ENCODE results near the gene HMOX2.

The HMOX2 gene

GRCh38 chr16:4467916-4468315, 8.3 kb upstream of the HMOX2 start:
- DNase-seq (ENCODE audit: low read depth): no peak
- Histone ChIP-seq H3K9me3 (ENCODE audit: control insufficient read depth, low read length) (no peaks in the 10 kb centered on the region), H3K36me3 (ENCODE audit: control insufficient read depth, insufficient read depth, low read length, severe bottlenecking) (peaks cover 28% of the 10 kb centered on the region), H3K9ac (ENCODE audit: low read length) (no peak overlapping the region), H3K4me1 (ENCODE audit: control insufficient read depth, insufficient read depth, low read length) (peaks cover 9% of the 10 kb centered on the region), H3K4me3 (ENCODE audit: low read length) (no peak overlapping the region), H3K27me3 (replicated peaks; ENCODE audit: control insufficient read depth, insufficient read depth, low read length) (no peaks in the 10 kb centered on the region)

DNA sequence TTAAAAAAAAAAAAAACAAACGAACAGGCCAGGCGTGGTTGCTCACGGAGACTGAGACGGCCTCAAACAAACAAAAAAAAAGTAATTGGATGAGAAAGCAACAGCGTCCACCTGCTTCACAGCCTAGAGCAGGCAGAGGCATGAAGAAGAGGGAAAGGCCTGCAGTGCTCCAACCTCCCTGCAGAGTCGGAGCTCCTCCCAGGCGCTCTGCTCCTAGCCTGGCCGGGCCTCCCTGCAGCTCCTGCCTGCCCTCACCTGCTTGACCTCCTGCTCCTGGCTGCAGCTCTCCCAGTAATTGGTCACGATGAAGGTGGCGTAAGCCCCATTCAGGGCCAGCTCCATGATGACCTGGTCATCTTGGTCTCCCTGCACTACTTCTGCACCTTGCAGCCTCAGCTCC, 7.2 kb upstream of the HMOX2 start:
- Histone ChIP-seq H3K4me3 (ENCODE audit: low read length) (no peak overlapping the region), H3K9ac (ENCODE audit: low read length) (no peak overlapping the region), H3K4me1 (ENCODE audit: control insufficient read depth, insufficient read depth, low read length) (peaks cover 7% of the 10 kb centered on the region), H3K9me3 (ENCODE audit: control insufficient read depth, low read length) (no peaks in the 10 kb centered on the region), H3K36me3 (ENCODE audit: control insufficient read depth, insufficient read depth, low read length, severe bottlenecking) (peaks cover 22% of the 10 kb centered on the region), H3K27me3 (replicated peaks; ENCODE audit: control insufficient read depth, insufficient read depth, low read length) (no peaks in the 10 kb centered on the region)
- no peak for DNase-seq (ENCODE audit: low read depth)

- no peak overlapping the region for H3K4me3 ChIP-seq (ENCODE audit: low read length)
- peaks cover 6% of the 10 kb centered on the region for H3K36me3 ChIP-seq (ENCODE audit: control insufficient read depth, insufficient read depth, low read length, severe bottlenecking)
- H3K9ac ChIP-seq (ENCODE audit: low read length): no peak overlapping the region
- no peak for DNase-seq (ENCODE audit: low read depth)
- H3K27me3 ChIP-seq (replicated peaks; ENCODE audit: control insufficient read depth, insufficient read depth, low read length): no peaks in the 10 kb centered on the region
- H3K9me3 ChIP-seq (ENCODE audit: control insufficient read depth, low read length): no peaks in the 10 kb centered on the region
- H3K4me1 ChIP-seq (ENCODE audit: control insufficient read depth, insufficient read depth, low read length): peaks cover 6% of the 10 kb centered on the region
Measured at GRCh38 chr16:4471869-4472268, 4.3 kb upstream of the HMOX2 start.

DNA sequence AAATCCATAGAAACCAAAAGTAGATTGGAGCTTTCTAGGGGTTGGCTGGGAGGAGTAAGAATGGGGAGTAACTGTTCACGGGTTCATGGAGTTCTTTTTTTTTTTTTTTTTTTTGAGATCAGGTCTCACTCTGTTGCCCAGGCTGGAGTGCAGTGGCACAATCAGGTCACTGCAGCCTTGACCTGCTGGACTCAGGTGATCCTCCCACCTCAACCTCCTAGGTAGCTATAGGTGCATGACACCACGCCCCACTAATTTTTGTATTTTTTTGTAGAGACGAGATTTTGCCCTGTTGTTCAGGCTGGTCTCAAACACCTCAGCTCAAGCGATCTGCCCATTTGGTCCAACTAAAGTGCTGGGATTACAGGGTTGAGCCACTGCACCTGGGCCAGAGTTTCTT, 3.3 kb upstream of the HMOX2 start:
- no peak for DNase-seq (ENCODE audit: low read depth)
- H3K27me3 ChIP-seq (replicated peaks; ENCODE audit: control insufficient read depth, insufficient read depth, low read length): no peaks in the 10 kb centered on the region
- peaks cover 11% of the 10 kb centered on the region for H3K4me1 ChIP-seq (ENCODE audit: control insufficient read depth, insufficient read depth, low read length)
- H3K36me3 ChIP-seq (ENCODE audit: control insufficient read depth, insufficient read depth, low read length, severe bottlenecking): peaks cover 3% of the 10 kb centered on the region
- H3K4me3 ChIP-seq (ENCODE audit: low read length): no peak overlapping the region
- no peak overlapping the region for H3K9ac ChIP-seq (ENCODE audit: low read length)
- no peaks in the 10 kb centered on the region for H3K9me3 ChIP-seq (ENCODE audit: control insufficient read depth, low read length)

DNA sequence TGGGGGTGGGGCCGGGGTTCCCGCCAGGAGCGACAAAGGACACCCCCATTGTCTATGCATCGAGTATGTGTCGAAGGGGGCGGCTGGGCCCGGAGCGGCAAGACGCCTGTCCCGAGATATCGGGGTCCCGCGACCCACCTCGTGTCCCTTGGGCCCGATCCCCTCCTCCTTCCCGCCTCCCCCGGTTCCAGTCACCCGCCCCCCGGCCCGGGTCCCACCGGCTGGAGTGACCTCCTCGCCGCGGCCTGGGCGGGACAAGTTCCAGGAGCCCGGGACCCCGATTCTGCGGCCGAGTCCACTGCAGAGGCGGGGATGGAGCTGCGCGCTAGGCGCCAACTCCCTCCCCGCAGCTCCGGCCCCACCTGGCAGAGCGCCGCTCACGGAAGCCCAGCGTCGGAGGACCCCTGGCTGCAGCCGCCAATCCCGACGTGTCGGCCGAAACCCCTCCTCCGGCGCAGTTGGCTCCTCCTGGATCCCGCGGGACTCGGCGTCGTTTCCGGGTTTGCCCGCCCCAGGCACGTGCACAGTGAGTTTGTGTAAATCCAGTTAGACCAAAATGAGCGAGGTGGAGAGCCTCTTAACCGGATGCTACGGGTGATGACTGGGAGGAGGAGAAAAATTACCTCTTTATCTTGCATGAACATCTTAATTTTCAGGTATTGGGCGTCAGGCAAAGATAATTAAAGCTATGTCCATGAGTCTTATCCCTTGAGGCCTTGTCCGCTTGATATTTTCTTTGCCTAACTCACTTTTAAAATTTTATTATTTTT, 1.8 kb upstream of the HMOX2 start, which contains the start of gene NMRAL1:
Gene NMRAL1 (minus strand): TSS at position 434 of the 770 bp plus-strand sequence. CDS start 493 bp downstream, outside the sequence.
- Histone ChIP-seq H3K36me3 (ENCODE audit: control insufficient read depth, insufficient read depth, low read length, severe bottlenecking) (no peaks in the 10 kb centered on the region), H3K9ac (ENCODE audit: low read length) (peak within 1 kb of the TSS; percentile 84), H3K9me3 (ENCODE audit: control insufficient read depth, low read length) (no peaks in the 10 kb centered on the region), H3K4me1 (ENCODE audit: control insufficient read depth, insufficient read depth, low read length) (peaks cover 15% of the 10 kb centered on the region), H3K4me3 (ENCODE audit: low read length) (peak within 1 kb of the TSS; percentile 83), H3K27me3 (replicated peaks; ENCODE audit: control insufficient read depth, insufficient read depth, low read length) (no peaks in the 10 kb centered on the region)
- DNase-seq (ENCODE audit: low read depth): peak; percentile 94

DNA sequence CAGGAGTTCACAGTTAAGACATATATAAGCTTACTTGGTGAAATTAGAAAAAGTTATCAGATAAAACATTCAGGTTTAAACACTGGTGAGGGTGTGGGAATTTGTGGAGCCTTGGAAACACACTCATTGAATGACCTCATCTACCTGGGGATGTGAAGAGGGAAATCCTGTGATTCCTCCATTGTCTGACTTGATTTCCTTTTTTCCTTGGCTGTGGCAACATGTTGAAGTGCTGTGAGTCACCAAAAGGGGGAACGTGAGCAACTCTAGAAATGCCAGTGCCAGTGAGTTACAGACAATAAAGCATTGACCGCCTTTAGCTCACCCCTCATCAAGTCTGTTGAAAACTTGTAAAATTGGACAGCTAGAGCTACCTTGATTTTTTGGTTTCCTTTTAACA, 1.8 kb downstream of the HMOX2 start:
- no peak overlapping the region for H3K9ac ChIP-seq (ENCODE audit: low read length)
- DNase-seq (ENCODE audit: low read depth): peak; percentile 71
- H3K4me1 ChIP-seq (ENCODE audit: control insufficient read depth, insufficient read depth, low read length): peaks cover 15% of the 10 kb centered on the region
- H3K27me3 ChIP-seq (replicated peaks; ENCODE audit: control insufficient read depth, insufficient read depth, low read length): no peaks in the 10 kb centered on the region
- H3K36me3 ChIP-seq (ENCODE audit: control insufficient read depth, insufficient read depth, low read length, severe bottlenecking): no peaks in the 10 kb centered on the region
- H3K4me3 ChIP-seq (ENCODE audit: low read length): peak overlapping the region; percentile 95
- no peaks in the 10 kb centered on the region for H3K9me3 ChIP-seq (ENCODE audit: control insufficient read depth, low read length)

GRCh38 chr16:4481526-4481925, 5.3 kb downstream of the HMOX2 start:
- H3K4me3 ChIP-seq (ENCODE audit: low read length): no peak overlapping the region
- H3K36me3 ChIP-seq (ENCODE audit: control insufficient read depth, insufficient read depth, low read length, severe bottlenecking): peaks cover 16% of the 10 kb centered on the region
- H3K9me3 ChIP-seq (ENCODE audit: control insufficient read depth, low read length): no peaks in the 10 kb centered on the region
- DNase-seq (ENCODE audit: low read depth): no peak
- no peak overlapping the region for H3K9ac ChIP-seq (ENCODE audit: low read length)
- H3K4me1 ChIP-seq (ENCODE audit: control insufficient read depth, insufficient read depth, low read length): peaks cover 24% of the 10 kb centered on the region
- H3K27me3 ChIP-seq (replicated peaks; ENCODE audit: control insufficient read depth, insufficient read depth, low read length): no peaks in the 10 kb centered on the region

- no peaks in the 10 kb centered on the region for H3K27me3 ChIP-seq (replicated peaks; ENCODE audit: control insufficient read depth, insufficient read depth, low read length)
- DNase-seq (ENCODE audit: low read depth): no peak
- no peak overlapping the region for H3K4me3 ChIP-seq (ENCODE audit: low read length)
- peaks cover 16% of the 10 kb centered on the region for H3K36me3 ChIP-seq (ENCODE audit: control insufficient read depth, insufficient read depth, low read length, severe bottlenecking)
- H3K4me1 ChIP-seq (ENCODE audit: control insufficient read depth, insufficient read depth, low read length): peaks cover 28% of the 10 kb centered on the region
- H3K9me3 ChIP-seq (ENCODE audit: control insufficient read depth, low read length): no peaks in the 10 kb centered on the region
- no peak overlapping the region for H3K9ac ChIP-seq (ENCODE audit: low read length)
Measured at GRCh38 chr16:4481963-4482362, 5.8 kb downstream of the HMOX2 start.

DNA sequence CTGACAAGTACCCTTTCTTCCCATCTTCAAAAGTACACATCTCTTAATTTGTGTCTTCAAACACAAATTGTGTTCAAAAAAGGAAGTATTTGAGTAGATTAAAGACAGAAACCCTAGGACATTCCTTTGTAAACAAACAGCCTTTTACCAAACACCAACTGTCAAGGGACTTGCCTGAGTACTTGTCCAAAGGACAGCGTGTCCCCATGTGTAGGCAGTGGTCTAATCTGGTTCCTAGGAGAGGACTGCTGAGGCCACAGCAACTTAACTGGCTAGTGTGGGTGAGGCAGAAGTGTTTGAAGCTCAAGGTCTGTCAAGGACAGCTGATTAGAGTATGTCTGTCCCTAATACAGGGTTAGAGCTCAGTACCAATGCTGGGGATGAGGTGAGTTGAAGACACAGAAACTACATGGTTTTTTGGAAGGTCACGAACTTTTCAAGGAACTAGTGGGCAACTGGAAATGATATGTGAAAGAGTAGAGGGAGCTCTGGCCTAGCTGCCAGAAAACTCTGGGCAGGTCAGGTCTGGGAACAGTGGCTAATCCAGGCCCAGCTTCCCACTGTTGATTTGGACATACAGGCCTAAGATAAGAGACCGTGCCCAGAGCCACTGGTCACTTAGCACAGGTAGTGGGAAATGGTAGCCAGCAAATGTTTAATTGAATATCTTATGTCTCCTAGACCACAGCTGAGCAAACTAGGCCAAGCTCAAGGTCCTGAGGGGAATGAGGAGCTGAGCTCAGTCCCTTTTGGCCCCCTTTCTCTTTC, 10.1 kb downstream of the HMOX2 start:
- Histone ChIP-seq H3K9me3 (ENCODE audit: control insufficient read depth, low read length) (no peaks in the 10 kb centered on the region), H3K36me3 (ENCODE audit: control insufficient read depth, insufficient read depth, low read length, severe bottlenecking) (peaks cover 27% of the 10 kb centered on the region), H3K9ac (ENCODE audit: low read length) (peak overlapping the region; percentile 7), H3K4me1 (ENCODE audit: control insufficient read depth, insufficient read depth, low read length) (peaks cover 41% of the 10 kb centered on the region), H3K27me3 (replicated peaks; ENCODE audit: control insufficient read depth, insufficient read depth, low read length) (no peaks in the 10 kb centered on the region), H3K4me3 (ENCODE audit: low read length) (peak overlapping the region; percentile 12)
- no peak for DNase-seq (ENCODE audit: low read depth)

DNA sequence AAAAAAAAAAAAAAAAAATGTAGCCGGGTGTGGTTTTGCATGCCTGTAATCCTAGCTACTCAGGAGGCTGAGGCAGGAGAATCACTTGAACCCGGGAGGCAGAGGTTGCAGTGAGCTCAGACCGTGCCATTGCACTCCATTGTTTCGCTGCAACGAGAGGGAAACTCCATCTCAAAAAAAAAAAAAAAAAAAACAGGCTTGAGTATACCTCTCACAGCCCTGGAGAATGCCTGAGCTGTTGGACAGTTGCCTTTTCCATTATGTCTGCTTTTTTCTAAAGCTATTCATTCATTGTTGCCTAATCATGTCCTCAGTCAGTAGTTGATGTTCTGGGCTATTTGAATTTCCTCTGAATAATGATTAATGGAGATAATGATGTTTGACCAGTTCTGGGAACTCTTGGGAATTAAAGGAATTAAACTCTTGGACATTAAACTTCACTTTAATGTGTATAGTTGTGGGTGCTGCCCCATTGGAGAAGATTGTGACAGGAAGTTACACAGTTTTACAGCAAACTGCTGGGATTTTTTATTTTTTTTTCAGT, 11.8 kb downstream of the HMOX2 start:
- H3K9ac ChIP-seq (ENCODE audit: low read length): peak overlapping the region; percentile 69
- H3K36me3 ChIP-seq (ENCODE audit: control insufficient read depth, insufficient read depth, low read length, severe bottlenecking): peaks cover 27% of the 10 kb centered on the region
- no peaks in the 10 kb centered on the region for H3K9me3 ChIP-seq (ENCODE audit: control insufficient read depth, low read length)
- DNase-seq (ENCODE audit: low read depth): peak; percentile 55
- H3K4me1 ChIP-seq (ENCODE audit: control insufficient read depth, insufficient read depth, low read length): peaks cover 41% of the 10 kb centered on the region
- peak overlapping the region; percentile 54 for H3K4me3 ChIP-seq (ENCODE audit: low read length)
- no peaks in the 10 kb centered on the region for H3K27me3 ChIP-seq (replicated peaks; ENCODE audit: control insufficient read depth, insufficient read depth, low read length)

GRCh38 chr16:4488499-4488967, 12.3 kb downstream of the HMOX2 start:
- Histone ChIP-seq H3K4me3 (ENCODE audit: low read length) (peak overlapping the region; percentile 54), H3K9ac (ENCODE audit: low read length) (peak overlapping the region; percentile 69), H3K27me3 (replicated peaks; ENCODE audit: control insufficient read depth, insufficient read depth, low read length) (no peaks in the 10 kb centered on the region), H3K36me3 (ENCODE audit: control insufficient read depth, insufficient read depth, low read length, severe bottlenecking) (peaks cover 29% of the 10 kb centered on the region), H3K4me1 (ENCODE audit: control insufficient read depth, insufficient read depth, low read length) (peaks cover 41% of the 10 kb centered on the region), H3K9me3 (ENCODE audit: control insufficient read depth, low read length) (no peaks in the 10 kb centered on the region)
- DNase-seq (ENCODE audit: low read depth): no peak

All from adipocyte (in vitro differentiated cells).